Sigmoid colon (tissue), 4 donors: ENCODE measurements around the gene SWAP70.

Experiments
- EP300 ChIP-seq, 4 donors: sonication (generic); formaldehyde crosslinking; IDR thresholded peaks; one replicate each; pipeline ENCODE4 v1.6.1; 2017; ENCODE audit warnings: antibody characterized with exemption in 4 of 4
- POLR2AphosphoS5 ChIP-seq, 4 donors: sonication (generic); formaldehyde crosslinking; IDR thresholded peaks; one replicate each; pipeline ENCODE4 v1.6.1; 2017; ENCODE audit warnings: antibody characterized with exemption in 4 of 4
- TF ChIP-seq, protein P1 (sequence below), 4 experiments: fragments of 450-650 bp in 3 of 4; fragments of 200-600 bp in 1 of 4; IDR thresholded peaks; one replicate each; pipeline ENCODE4 v1.5.1; 2016 to 2019; ENCODE audit warnings: antibody characterized with exemption in 4 of 4, mild to moderate bottlenecking in 3 of 4, moderate library complexity in 2 of 4

- TF ChIP-seq, protein P1, sequence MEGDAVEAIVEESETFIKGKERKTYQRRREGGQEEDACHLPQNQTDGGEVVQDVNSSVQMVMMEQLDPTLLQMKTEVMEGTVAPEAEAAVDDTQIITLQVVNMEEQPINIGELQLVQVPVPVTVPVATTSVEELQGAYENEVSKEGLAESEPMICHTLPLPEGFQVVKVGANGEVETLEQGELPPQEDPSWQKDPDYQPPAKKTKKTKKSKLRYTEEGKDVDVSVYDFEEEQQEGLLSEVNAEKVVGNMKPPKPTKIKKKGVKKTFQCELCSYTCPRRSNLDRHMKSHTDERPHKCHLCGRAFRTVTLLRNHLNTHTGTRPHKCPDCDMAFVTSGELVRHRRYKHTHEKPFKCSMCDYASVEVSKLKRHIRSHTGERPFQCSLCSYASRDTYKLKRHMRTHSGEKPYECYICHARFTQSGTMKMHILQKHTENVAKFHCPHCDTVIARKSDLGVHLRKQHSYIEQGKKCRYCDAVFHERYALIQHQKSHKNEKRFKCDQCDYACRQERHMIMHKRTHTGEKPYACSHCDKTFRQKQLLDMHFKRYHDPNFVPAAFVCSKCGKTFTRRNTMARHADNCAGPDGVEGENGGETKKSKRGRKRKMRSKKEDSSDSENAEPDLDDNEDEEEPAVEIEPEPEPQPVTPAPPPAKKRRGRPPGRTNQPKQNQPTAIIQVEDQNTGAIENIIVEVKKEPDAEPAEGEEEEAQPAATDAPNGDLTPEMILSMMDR (IDR thresholded peaks at IDR 0.05): no peak
- TF ChIP-seq EP300 (IDR thresholded peaks at IDR 0.05) (no peak), POLR2AphosphoS5 (IDR thresholded peaks at IDR 0.05) (no peak)
These were observed 56.4 kb downstream of the SWAP70 start for GRCh38 chr11:9720290-9720630.
